DMS 273 treated with DMSO at 0.1 percent for 48 hours (cell line): Measurements from ENCODE around the gene NDUFA8.

ENCODE experiments used
- DNase-seq: peaks from one replicate; lab custom pipeline; 2025; lab: John Stamatoyannopoulos, UW

The NDUFA8 gene

GRCh38 chr9:122184551-122184950, 25.0 kb upstream of the NDUFA8 start:
- DNase-seq: no peak

- DNase-seq: no peak
Measured at GRCh38 chr9:122183501-122183900, 23.9 kb upstream of the NDUFA8 start.

GRCh38 chr9:122180633-122181032, 21.1 kb upstream of the NDUFA8 start:
- DNase-seq: no peak

DNA sequence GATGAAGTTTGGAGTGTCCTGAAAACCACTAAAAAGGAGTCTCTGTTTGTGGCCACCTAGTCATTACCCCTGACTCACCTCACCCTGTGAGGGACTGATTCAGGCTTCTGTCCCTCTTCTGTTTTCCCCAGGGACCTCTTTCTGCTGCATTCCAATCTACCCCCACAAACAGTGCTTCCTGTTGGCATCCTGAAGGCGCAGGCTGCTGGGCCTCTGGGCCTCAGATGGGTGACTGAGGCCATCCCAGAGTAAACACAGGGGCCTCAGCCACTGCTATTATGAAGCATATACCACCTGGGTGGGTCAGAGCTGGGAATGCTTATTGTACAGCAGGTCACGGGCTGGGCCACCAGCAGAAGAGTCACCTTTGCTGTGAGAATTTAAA, 20.1 kb upstream of the NDUFA8 start:
- no peak for DNase-seq

DNA sequence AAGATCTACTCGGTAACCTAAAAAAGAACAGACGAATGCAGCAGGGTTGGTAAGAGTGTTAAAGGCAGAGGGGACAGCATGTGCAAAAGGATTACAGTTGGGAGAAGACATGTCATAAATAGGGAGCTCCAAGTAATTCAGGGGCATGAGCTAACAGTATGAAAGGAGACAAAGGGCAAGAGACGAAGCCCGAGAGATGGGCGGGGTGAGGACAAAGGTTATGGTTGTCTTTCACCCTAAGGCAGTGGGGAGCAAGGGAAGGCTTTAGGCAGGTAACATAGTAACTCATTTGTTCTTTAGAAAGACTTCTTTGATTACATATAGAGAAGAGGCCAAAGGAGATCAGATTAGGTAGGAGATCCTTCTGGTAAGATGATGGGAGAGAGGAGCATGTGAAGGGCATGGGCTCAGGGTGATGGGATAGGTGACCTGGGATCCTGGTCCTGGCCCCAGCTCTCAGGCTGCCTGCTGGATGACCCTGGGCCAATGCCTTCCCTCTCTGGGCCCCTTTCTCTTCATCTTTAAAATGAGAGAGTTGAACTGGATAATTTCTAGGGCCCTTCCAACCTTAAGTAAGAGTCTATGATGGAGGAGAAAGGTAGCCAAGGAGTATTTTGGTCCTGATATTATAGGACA, 19.6 kb upstream of the NDUFA8 start:
- DNase-seq: no peak

- DNase-seq: no peak
Measured at GRCh38 chr9:122176916-122177315, 17.3 kb upstream of the NDUFA8 start.

GRCh38 chr9:122173670-122174069, 14.1 kb upstream of the NDUFA8 start:
- DNase-seq: no peak

- no peak for DNase-seq
Measured at GRCh38 chr9:122172131-122172530, 12.6 kb upstream of the NDUFA8 start.

DNA sequence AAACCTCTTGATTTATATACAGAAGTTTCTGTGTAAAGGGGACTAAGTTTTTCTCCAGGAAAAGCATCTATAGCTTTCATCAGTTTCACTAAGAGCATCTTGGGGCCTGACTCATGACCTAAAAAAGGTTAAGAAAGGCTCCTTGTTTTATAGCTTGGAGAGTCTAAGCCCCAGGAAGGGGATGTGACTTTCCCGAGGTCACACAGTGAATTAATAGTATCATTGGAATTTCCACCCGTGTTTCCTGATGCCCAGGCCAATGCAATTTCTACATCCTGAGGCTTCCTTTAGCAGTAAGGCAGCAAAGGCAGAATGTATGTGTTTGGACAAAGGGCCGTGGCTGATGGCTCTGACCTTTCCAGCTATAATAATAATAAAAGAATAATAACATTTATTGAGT, 8.8 kb upstream of the NDUFA8 start:
- no peak for DNase-seq

- no peak for DNase-seq
Measured at GRCh38 chr9:122164286-122164685, 4.7 kb upstream of the NDUFA8 start.

GRCh38 chr9:122162415-122162814, 2.8 kb upstream of the NDUFA8 start:
- no peak for DNase-seq

DNA sequence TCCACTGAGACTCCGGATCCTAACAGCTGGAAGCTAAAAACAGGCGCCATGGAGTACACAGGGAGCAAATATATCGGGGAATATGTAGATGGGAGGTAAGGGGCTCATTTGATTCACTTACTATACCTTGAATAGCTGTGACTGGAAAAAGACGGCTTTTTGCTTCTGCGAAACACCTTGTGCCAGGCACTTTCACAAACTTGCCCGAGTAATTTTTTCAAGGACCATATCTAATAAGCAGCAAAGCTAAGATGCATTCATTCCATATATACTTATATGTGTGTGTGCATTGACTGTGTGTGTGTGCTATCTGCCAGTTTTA, 307 bp upstream of the NDUFA8 start:
- no peak for DNase-seq

GRCh38 chr9:122158202-122158601, 1.4 kb downstream of the NDUFA8 start:
- DNase-seq: peak; percentile 35

DNA sequence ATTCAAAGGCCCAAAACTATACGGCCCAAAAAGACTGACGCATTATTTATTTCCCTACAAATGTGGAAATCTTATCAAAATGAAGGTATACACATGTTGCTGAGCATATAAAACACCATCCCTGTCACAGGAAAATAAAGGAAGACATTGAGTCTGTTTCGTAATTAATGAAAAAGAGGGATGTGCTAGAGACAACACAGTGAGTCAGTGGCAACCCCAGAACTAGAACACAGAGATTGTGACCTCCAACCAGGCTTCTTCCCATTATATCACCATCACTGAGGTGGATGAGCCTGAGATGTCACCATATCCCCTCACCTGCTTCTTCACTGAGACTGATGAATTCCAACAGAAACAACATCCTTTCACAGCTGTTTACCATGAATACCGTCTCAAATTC, 3.8 kb downstream of the NDUFA8 start:
- no peak for DNase-seq

DNA sequence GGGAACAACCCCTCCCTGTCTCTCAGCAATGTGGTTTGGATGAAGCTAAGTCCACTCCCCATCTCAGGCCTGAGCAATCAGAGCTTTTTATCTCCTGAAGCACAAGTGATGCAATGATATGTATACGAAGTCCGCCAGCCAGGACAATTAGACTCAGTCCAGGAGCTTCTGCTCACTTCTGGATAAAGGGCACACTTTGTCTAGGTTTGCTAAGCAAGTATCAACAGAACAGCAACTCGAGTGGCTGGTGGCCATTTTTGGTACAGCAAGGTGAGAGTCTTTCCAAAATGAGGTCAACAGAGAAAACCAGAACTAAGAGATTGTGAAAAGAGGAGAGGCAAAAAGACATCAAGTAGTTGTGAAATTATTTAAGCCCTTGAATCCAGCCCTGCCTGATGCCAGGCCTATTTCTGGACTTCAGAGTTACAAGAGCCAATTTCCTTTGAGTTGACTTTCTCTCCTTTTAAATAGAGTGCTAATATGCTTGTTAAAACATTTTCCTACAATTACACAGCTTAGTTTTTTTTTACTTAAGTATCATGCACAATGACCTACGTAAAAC, 8.2 kb downstream of the NDUFA8 start:
- DNase-seq: no peak

DNA sequence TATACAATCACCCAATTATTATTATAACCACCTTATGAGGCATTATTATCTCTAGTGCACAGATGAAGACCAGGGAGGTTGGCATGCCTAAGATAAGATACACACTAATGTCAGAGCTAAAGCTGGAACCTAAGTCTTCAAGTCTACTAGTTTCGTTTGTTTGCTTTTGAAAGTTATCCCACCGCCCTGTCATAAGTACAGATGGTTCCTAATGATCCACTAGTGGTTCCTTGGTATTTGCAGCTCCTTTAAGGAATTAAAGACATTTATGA, 14.1 kb downstream of the NDUFA8 start:
- no peak for DNase-seq

GRCh38 chr9:122144836-122145591, 14.6 kb downstream of the NDUFA8 start:
- no peak for DNase-seq

DNA sequence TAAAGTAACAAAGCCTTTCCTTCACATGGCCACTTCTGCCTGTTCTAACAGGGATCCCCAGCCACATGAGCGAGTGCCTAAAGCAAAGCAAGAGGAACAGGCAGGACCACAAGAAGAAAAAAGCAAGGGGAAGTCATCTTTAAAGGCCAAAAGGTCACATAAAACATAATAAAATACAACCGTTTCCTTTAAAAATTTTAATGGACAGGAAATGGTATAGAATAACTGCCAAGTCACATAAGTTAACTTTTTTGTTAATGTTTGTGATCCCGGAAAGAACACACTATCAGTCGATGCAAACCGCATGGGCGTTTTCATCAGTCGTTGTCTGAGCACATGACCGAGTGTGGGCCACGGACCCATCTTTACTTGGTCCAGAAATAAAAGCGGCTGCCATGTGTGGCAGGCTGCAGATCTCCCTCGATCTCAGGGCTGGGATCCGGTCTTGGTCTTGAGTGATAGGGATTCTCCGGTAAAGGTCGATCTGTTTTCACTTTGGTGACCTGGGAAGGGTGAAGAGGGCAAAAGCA, 15.6 kb downstream of the NDUFA8 start:
- no peak for DNase-seq

DNA sequence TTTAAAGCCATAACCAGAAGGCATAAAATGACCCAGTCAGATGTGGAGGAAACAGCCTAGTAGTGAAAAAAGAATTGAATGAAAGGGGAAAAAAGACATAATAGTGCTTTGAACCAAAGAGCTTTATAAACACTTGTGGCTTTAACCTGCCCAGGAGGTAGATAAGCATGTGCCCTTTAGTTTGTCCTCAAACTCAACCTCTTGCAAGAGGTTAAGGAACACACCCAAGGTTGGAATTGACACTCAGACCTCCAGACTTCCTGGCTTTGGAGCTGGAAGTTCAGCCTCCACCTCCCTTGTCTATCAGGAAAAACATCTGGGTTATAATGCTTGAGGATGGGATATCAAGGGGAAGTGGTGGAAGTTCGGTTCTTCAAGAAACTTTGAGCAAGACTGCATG, 16.3 kb downstream of the NDUFA8 start:
- DNase-seq: no peak

- no peak for DNase-seq
Measured at GRCh38 chr9:122141671-122142070, 17.9 kb downstream of the NDUFA8 start.

DNA sequence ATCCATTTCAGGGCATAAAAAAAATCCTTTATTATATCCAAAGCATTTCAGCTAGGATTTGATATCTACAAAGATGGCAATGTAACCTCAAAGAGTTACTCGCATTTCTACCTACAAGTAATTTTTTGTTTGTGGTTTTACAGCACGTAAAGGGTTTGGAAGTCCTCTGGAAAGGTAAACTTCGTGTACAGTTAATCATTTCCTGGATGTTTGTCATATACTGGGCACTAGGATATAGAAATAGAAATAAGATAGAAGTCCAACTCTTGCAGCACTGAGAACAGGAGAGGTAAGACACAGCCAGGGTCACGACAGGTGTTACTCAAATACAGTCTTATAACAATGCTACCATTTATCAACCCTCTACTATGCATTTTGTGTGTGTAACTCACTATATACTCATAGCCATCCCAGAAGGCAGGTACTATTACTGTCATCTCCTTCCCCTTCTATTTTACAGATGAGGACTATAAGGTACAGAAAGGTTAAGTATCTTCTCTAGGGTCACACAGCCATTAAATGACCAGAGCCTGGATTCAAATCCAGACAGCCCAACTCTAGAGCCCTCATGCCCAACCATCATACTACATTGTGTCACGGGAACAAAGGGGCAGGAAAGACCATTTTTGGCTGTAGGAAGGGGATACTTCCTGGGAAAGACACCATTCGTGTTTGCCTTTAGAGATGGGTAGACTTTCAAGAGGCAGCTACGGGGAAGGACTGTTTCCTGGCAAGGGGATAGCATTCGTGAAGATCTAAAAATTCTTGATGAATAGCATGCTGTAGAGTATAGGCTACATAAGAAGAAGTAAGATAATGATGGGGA, 19.0 kb downstream of the NDUFA8 start:
- no peak for DNase-seq

DNA sequence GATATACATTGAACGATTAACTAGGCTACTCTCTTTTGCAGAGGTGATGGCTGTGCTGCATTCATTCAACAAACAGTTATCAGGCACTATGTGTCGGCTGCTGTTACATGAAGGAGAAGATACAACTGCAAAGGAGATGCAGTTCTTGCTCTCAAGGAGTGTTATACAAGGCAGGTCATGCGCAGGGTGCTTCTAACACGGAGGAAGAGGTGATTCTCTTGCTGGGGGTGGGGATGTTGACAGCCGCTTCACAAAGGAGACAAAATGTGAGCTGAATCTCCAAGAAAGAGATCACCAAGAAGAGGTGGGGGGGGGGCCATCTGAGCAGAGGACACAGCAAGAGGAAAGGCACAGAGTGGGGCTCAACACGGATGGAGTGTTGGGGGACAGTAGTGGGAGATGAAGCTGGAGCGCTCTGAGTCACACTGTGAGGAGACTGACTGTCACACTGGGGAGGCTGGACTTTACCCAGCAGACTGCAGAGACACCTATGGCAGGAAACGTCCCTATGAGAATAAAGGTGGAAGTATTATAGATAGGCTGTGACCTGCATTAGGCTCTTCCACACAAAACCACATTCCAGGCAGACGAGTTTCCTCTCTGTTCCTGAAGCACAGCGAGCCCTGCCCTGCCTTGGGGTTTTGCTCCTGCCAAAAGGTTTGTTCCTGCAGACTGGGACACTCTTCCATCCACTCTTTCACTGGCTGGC, 20.9 kb downstream of the NDUFA8 start:
- DNase-seq: no peak
